Endothelial cell of umbilical vein (primary cell): ENCODE results near the gene RNF150.

Source experiments
- CTCF ChIP-seq, 2 donors: IDR thresholded peaks; 1 replicate in 1 of 2; 2 replicates in 1 of 2; pipeline ENCODE4 v1.5.1; 2011; ENCODE audit warnings: low read length in 2 of 2, mild to moderate bottlenecking in 2 of 2, moderate library complexity in 2 of 2, control low read depth in 1 of 2, inconsistent platforms in 1 of 2, low read depth in 1 of 2; ENCODE audit not compliant: insufficient read depth in 1 of 2; ENCODE audit errors: extremely low read depth in 1 of 2
- POLR2A ChIP-seq: IDR thresholded peaks from 2 replicates; pipeline ENCODE4 v1.6.1; 2012; ENCODE audit warnings: low read depth, mild to moderate bottlenecking, control low read depth, low read length
- POLR2AphosphoS5 ChIP-seq: IDR thresholded peaks from 2 replicates; pipeline ENCODE4 v1.6.1; 2012; ENCODE audit warnings: low read depth, mild to moderate bottlenecking, control low read depth, low read length, moderate library complexity; ENCODE audit not compliant: insufficient read depth

GRCh38 chr4:140930011-140930410, 203.3 kb downstream of the RNF150 start:
- no peak for TF ChIP-seq POLR2A
- TF ChIP-seq POLR2AphosphoS5, result no peak
- TF ChIP-seq CTCF (IDR thresholded peaks at IDR 0.05; ENCODE audit: extremely low read depth in 1 of 2, insufficient read depth in 1 of 2, low read depth in 1 of 2, low read length in 2 of 2), result no peak
